Measurements from ENCODE around the gene CLK3.

Gene CLK3

DNA sequence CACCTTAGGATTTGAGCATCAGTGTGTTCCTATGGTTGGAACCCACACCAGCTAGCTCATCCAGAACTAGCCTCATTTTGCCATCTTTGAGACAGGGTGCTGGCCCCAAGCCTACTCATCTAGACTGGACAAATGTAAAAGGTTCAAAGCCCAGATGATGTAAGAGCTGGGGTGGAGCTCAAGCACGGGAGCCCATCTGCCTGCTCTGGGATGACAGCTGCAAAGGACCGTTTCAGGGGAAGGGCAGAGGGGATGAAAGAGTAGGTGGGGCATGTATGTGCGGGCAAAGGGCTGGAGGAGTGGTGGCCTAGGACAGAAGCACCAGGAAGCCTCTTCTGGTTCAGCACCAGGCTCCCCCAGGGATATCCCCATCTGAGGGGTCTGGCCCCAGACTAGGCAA lies 15.8 kb downstream of the CLK3 start:
- DNase-seq (ENCODE audit: low read depth), result no peak
- no peak overlapping the region for H3K4me3 ChIP-seq (ENCODE audit: low read length)
- TF ChIP-seq, protein P1, sequence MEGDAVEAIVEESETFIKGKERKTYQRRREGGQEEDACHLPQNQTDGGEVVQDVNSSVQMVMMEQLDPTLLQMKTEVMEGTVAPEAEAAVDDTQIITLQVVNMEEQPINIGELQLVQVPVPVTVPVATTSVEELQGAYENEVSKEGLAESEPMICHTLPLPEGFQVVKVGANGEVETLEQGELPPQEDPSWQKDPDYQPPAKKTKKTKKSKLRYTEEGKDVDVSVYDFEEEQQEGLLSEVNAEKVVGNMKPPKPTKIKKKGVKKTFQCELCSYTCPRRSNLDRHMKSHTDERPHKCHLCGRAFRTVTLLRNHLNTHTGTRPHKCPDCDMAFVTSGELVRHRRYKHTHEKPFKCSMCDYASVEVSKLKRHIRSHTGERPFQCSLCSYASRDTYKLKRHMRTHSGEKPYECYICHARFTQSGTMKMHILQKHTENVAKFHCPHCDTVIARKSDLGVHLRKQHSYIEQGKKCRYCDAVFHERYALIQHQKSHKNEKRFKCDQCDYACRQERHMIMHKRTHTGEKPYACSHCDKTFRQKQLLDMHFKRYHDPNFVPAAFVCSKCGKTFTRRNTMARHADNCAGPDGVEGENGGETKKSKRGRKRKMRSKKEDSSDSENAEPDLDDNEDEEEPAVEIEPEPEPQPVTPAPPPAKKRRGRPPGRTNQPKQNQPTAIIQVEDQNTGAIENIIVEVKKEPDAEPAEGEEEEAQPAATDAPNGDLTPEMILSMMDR (IDR thresholded peaks at IDR 0.05; ENCODE audit: insufficient read depth, low read depth, low read length, missing control alignments), result no peak

DNA sequence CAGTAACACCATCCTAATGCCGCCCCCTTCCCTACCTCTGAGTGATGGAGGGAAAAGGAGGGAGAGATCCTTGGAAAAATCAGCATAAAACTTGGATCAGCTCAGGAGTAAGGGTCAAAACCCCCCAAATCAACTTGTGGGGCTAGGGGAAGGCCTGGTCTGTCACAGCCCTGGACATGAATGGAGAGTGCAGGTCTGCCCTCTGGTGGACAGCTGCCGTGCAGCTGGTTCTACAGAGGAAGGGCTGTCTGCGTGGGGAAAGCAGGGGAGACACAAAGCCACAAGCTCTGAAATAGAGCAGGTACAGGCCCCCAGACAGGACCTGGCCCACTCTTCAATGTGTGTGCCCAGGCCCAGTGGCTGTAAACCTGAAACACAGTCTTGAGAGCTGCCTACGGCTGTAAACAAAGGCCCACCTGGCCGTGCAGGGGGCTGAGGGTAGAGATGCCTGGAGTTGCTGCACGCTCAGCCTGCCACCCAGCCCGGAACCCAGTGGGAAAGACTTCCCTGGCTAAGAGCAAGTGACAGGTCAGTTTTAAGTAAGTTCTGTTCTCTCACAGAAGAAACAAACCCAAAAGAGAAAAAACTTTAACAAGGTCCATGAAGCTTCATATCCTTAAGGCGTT lies 16.4 kb downstream of the CLK3 start:
- peak; percentile 56 for DNase-seq (ENCODE audit: low read depth)
- TF ChIP-seq, protein P1 (IDR thresholded peaks at IDR 0.05; ENCODE audit: insufficient read depth, low read depth, low read length, missing control alignments), result peak; percentile 87
- no peak overlapping the region for H3K4me3 ChIP-seq (ENCODE audit: low read length)

- no peak overlapping the region for H3K4me3 ChIP-seq (ENCODE audit: low read length)
- TF ChIP-seq, protein P1 (IDR thresholded peaks at IDR 0.05; ENCODE audit: insufficient read depth, low read depth, low read length, missing control alignments), result no peak
- DNase-seq (ENCODE audit: low read depth), result no peak
Measured at GRCh38 chr15:74632601-74633000, 17.0 kb downstream of the CLK3 start.

- no peak overlapping the region for H3K4me3 ChIP-seq (ENCODE audit: low read length)
- no peak for DNase-seq (ENCODE audit: low read depth)
- TF ChIP-seq, protein P1 (IDR thresholded peaks at IDR 0.05; ENCODE audit: insufficient read depth, low read depth, low read length, missing control alignments), result no peak
Measured at GRCh38 chr15:74633781-74634180, 18.1 kb downstream of the CLK3 start.

GRCh38 chr15:74635228-74635627 lies 19.6 kb downstream of the CLK3 start:
- TF ChIP-seq, protein P1 (IDR thresholded peaks at IDR 0.05; ENCODE audit: insufficient read depth, low read depth, low read length, missing control alignments), result peak; percentile 94
- DNase-seq (ENCODE audit: low read depth), result peak; percentile 77
- no peak overlapping the region for H3K4me3 ChIP-seq (ENCODE audit: low read length)

GRCh38 chr15:74636984-74637383 lies 21.3 kb downstream of the CLK3 start:
- TF ChIP-seq, protein P1 (IDR thresholded peaks at IDR 0.05; ENCODE audit: insufficient read depth, low read depth, low read length, missing control alignments), result no peak
- H3K4me3 ChIP-seq (ENCODE audit: low read length), result no peak overlapping the region
- no peak for DNase-seq (ENCODE audit: low read depth)

DNA sequence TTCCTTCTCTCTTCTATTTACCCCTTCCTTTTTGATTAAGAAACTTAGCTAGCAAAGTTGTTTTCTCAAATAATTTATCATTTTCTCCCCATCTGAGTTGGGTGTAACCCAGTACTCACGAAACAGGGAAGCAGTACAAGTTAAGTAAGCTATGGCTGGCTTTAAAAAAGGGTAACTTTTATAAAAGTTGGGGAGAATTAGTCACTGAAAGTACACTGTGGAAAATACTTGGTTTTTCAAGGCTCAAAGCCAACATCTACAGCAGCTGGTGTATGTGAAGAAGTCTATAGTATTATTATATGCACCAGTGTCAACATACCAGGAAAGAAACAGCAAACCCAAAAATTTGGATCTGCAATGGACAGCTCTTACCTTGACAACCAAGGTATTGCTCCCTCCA lies 25.5 kb downstream of the CLK3 start:
- no peak overlapping the region for H3K4me3 ChIP-seq (ENCODE audit: low read length)
- TF ChIP-seq, protein P1 (IDR thresholded peaks at IDR 0.05; ENCODE audit: insufficient read depth, low read depth, low read length, missing control alignments), result no peak
- no peak for DNase-seq (ENCODE audit: low read depth)

All from epithelial cell of esophagus (primary cell).